Nephron progenitor cell (in vitro differentiated cells): ENCODE data around the gene LUZP1.

Experiments
- DNase-seq: peaks from one replicate; pipeline ENCODE4 v3.0.0; 2021
- H3K27ac Mint-ChIP-seq: 2 replicates; pipeline ENCODE4 v1.8.0; 2021; ENCODE audit warnings: mild to moderate bottlenecking, moderate library complexity, mixed read lengths
- H3K27me3 Mint-ChIP-seq: 2 replicates; pipeline ENCODE4 v1.8.0; 2021; ENCODE audit warnings: mild to moderate bottlenecking, low read depth, mixed read lengths; ENCODE audit not compliant: poor library complexity
- H3K36me3 Mint-ChIP-seq: 2 replicates; pipeline ENCODE4 v1.8.0; 2021; ENCODE audit warnings: low read depth, mixed read lengths
- H3K4me1 Mint-ChIP-seq: 2 replicates; pipeline ENCODE4 v1.8.0; 2021; ENCODE audit warnings: mixed read lengths
- H3K4me3 Mint-ChIP-seq: 2 replicates; pipeline ENCODE4 v1.8.0; 2021; ENCODE audit warnings: mild to moderate bottlenecking, moderate library complexity, mixed read lengths
- H3K9me3 Mint-ChIP-seq: 2 replicates; pipeline ENCODE4 v1.8.0; 2021; ENCODE audit warnings: mild to moderate bottlenecking, moderate library complexity, mixed read lengths
- CTCF ChIP-seq: fragments of 200-600 bp; sonication (generic); IDR thresholded peaks from 2 replicates; pipeline ENCODE4 v1.5.0; 2021; ENCODE audit warnings: antibody characterized with exemption

LUZP1 gene

GRCh38 chr1:23116216-23116836 is 52.3 kb downstream of the LUZP1 start:
- no peak overlapping the region for H3K27ac Mint-ChIP-seq
- no peak overlapping the region for H3K4me3 Mint-ChIP-seq
- DNase-seq, result no peak
- H3K27me3 Mint-ChIP-seq, result no peaks in the 10 kb centered on the region
- no peak for TF ChIP-seq CTCF
- no peaks in the 10 kb centered on the region for H3K9me3 Mint-ChIP-seq
- H3K4me1 Mint-ChIP-seq, result peaks cover 34% of the 10 kb centered on the region
- H3K36me3 Mint-ChIP-seq, result no peaks in the 10 kb centered on the region

- H3K36me3 Mint-ChIP-seq, result no peaks in the 10 kb centered on the region
- H3K9me3 Mint-ChIP-seq, result no peaks in the 10 kb centered on the region
- peak overlapping the region; percentile 22 for H3K27ac Mint-ChIP-seq
- no peaks in the 10 kb centered on the region for H3K27me3 Mint-ChIP-seq
- no peak for DNase-seq
- no peak overlapping the region for H3K4me3 Mint-ChIP-seq
- peaks cover 39% of the 10 kb centered on the region for H3K4me1 Mint-ChIP-seq
- no peak for TF ChIP-seq CTCF
Observed at GRCh38 chr1:23114424-23115079, 54.1 kb downstream of the LUZP1 start.

GRCh38 chr1:23111600-23112535 is 56.8 kb downstream of the LUZP1 start:
- Mint-ChIP-seq H3K36me3 (peaks cover 22% of the 10 kb centered on the region), H3K9me3 (no peaks in the 10 kb centered on the region), H3K4me3 (no peak overlapping the region), H3K27me3 (no peaks in the 10 kb centered on the region), H3K4me1 (peaks cover 36% of the 10 kb centered on the region), H3K27ac (peak overlapping the region; percentile 67)
- DNase-seq, result no peak
- TF ChIP-seq CTCF, result no peak

GRCh38 chr1:23110391-23110790 is 58.3 kb downstream of the LUZP1 start:
- Mint-ChIP-seq H3K27me3 (no peaks in the 10 kb centered on the region), H3K4me3 (no peak overlapping the region), H3K27ac (peak overlapping the region; percentile 31), H3K4me1 (peaks cover 29% of the 10 kb centered on the region), H3K36me3 (peaks cover 35% of the 10 kb centered on the region), H3K9me3 (no peaks in the 10 kb centered on the region)
- DNase-seq, result no peak
- TF ChIP-seq CTCF, result no peak

- TF ChIP-seq CTCF, result no peak
- no peak overlapping the region for H3K27ac Mint-ChIP-seq
- peaks cover 45% of the 10 kb centered on the region for H3K36me3 Mint-ChIP-seq
- no peaks in the 10 kb centered on the region for H3K9me3 Mint-ChIP-seq
- H3K4me1 Mint-ChIP-seq, result peaks cover 19% of the 10 kb centered on the region
- no peaks in the 10 kb centered on the region for H3K27me3 Mint-ChIP-seq
- no peak for DNase-seq
- no peak overlapping the region for H3K4me3 Mint-ChIP-seq
Observed at GRCh38 chr1:23108918-23109533, 59.6 kb downstream of the LUZP1 start.
